ENCODE results near the gene ISG20L2.

ISG20L2 gene

GRCh38 chr1:156751757-156752481, 23.4 kb upstream of the ISG20L2 start:
- TF ChIP-seq CTCF (IDR thresholded peaks at IDR 0.05; ENCODE audit: low read depth, low read length, missing control alignments), result no peak
- peak overlapping the region; percentile 94 for H3K4me3 ChIP-seq (replicated peaks; ENCODE audit: low read depth, low read length)
- peak; percentile 85 for DNase-seq (ENCODE audit: extremely low read depth, low read depth)

GRCh38 chr1:156751451-156751756, 22.8 kb upstream of the ISG20L2 start, which contains the start of gene HDGF:
TSS of gene HDGF (minus strand) at chr1:156751675. CDS start at chr1:156751429, 246 bp downstream.
- peak within 1 kb of the TSS; percentile 94 for H3K4me3 ChIP-seq (replicated peaks; ENCODE audit: low read depth, low read length)
- no peak for TF ChIP-seq CTCF (IDR thresholded peaks at IDR 0.05; ENCODE audit: low read depth, low read length, missing control alignments)
- no peak for DNase-seq (ENCODE audit: extremely low read depth, low read depth)

GRCh38 chr1:156750711-156751450, 22.3 kb upstream of the ISG20L2 start:
- H3K4me3 ChIP-seq (replicated peaks; ENCODE audit: low read depth, low read length), result peak overlapping the region; percentile 94
- DNase-seq (ENCODE audit: extremely low read depth, low read depth), result no peak
- TF ChIP-seq CTCF (IDR thresholded peaks at IDR 0.05; ENCODE audit: low read depth, low read length, missing control alignments), result no peak

- TF ChIP-seq CTCF (IDR thresholded peaks at IDR 0.05; ENCODE audit: low read depth, low read length, missing control alignments), result no peak
- peak overlapping the region; percentile 94 for H3K4me3 ChIP-seq (replicated peaks; ENCODE audit: low read depth, low read length)
- DNase-seq (ENCODE audit: extremely low read depth, low read depth), result no peak
Measured at GRCh38 chr1:156750191-156750672, 21.7 kb upstream of the ISG20L2 start.

GRCh38 chr1:156749419-156750118, 21.0 kb upstream of the ISG20L2 start:
- TF ChIP-seq CTCF (IDR thresholded peaks at IDR 0.05; ENCODE audit: low read depth, low read length, missing control alignments), result no peak
- H3K4me3 ChIP-seq (replicated peaks; ENCODE audit: low read depth, low read length), result peak overlapping the region; percentile 94
- DNase-seq (ENCODE audit: extremely low read depth, low read depth), result no peak

- H3K4me3 ChIP-seq (replicated peaks; ENCODE audit: low read depth, low read length), result peak overlapping the region; percentile 94
- DNase-seq (ENCODE audit: extremely low read depth, low read depth), result no peak
- no peak for TF ChIP-seq CTCF (IDR thresholded peaks at IDR 0.05; ENCODE audit: low read depth, low read length, missing control alignments)
Measured at GRCh38 chr1:156748670-156749418, 20.3 kb upstream of the ISG20L2 start.
